ENCODE results near the gene PDGFA. TPM values are rescaled to one million over a fixed set of nuclear protein-coding genes. Genes with fewer than 3 reads are reported as not detected.

Gene PDGFA
- total RNA-seq, 2 experiments from 2014 or later, result not detected

DNA sequence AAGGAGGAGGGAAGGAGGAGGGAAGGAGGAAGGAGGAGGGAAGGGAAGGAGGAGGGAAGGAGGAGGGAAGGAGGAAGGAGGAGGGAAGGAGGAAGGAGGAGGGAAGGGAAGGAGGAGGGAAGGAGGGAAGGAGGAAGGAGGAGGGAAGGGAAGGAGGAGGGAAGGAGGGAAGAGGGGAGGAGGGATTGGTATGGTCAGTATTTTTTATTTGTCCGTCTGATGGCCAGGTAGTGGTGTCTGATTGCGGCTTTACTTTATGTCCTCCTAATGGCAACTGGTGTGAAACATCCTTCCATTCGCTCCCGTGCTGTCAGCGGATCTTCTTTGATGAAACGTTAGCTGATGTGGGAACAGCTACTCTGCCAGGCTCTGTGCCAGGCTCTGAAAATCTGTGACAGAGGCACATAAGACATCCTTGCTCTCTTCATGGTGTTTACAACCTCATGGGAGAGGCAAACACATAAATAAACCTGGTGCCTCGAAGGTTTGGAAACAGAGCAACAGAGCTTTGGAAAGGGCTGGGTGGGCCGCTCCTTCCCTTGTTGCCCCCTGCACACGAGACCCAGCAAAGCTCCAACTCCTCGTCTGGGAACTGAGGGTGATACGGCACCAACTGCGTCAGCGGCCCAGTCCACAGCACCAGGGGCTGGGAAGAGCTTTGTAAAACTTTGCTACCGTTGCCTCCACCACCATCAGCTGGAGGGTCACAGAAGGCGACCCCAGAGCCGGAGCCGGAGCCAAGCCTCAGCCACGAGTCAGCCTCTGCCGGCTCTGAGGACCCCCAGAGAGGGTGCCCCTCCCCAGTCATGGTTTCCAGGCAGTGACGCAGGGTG, 40.3 kb downstream of the PDGFA start:
- CTCF ChIA-PET (ENCODE audit: unreplicated experiment), result no interaction called here
- no peak overlapping the region for H3K4me3 ChIP-seq (ENCODE audit: low read depth, low read length, poor library complexity, severe bottlenecking)
- no peak overlapping the region for H3K4me2 ChIP-seq (ENCODE audit: low read length)
- H2AFZ ChIP-seq (ENCODE audit: low read length), result no peak overlapping the region
- no peaks in the 10 kb centered on the region for H3K9me3 ChIP-seq (ENCODE audit: low read length)
- intact Hi-C loops (cut with micrococcal nuclease; ENCODE audit: unreplicated experiment), result no loop called here
- DNase-seq (ENCODE audit: low spot score), result no peak
- TF ChIP-seq EZH2phosphoT487 (IDR thresholded peaks at IDR 0.05; ENCODE audit: borderline replicate concordance, low read depth, low read length), result no peak
- TF ChIP-seq, protein P1, sequence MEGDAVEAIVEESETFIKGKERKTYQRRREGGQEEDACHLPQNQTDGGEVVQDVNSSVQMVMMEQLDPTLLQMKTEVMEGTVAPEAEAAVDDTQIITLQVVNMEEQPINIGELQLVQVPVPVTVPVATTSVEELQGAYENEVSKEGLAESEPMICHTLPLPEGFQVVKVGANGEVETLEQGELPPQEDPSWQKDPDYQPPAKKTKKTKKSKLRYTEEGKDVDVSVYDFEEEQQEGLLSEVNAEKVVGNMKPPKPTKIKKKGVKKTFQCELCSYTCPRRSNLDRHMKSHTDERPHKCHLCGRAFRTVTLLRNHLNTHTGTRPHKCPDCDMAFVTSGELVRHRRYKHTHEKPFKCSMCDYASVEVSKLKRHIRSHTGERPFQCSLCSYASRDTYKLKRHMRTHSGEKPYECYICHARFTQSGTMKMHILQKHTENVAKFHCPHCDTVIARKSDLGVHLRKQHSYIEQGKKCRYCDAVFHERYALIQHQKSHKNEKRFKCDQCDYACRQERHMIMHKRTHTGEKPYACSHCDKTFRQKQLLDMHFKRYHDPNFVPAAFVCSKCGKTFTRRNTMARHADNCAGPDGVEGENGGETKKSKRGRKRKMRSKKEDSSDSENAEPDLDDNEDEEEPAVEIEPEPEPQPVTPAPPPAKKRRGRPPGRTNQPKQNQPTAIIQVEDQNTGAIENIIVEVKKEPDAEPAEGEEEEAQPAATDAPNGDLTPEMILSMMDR (conservative IDR thresholded peaks at IDR 0.05; ENCODE audit: low read length), result no peak
- no peak overlapping the region for H3K27ac ChIP-seq (ENCODE audit: low read depth, low read length, poor library complexity, severe bottlenecking)
- H3K9me2 ChIP-seq (ENCODE audit: insufficient read depth, low read length), result no peaks in the 10 kb centered on the region
- no peaks in the 10 kb centered on the region for H3K36me3 ChIP-seq (ENCODE audit: insufficient read depth, low read length)
- H3K4me1 ChIP-seq (ENCODE audit: insufficient read depth, low read length, poor library complexity, severe bottlenecking), result no peaks in the 10 kb centered on the region
- H3K79me2 ChIP-seq (ENCODE audit: insufficient read depth, low read depth, low read length), result no peaks in the 10 kb centered on the region
- POLR2A ChIA-PET, result no interaction called here
- H4K20me1 ChIP-seq (ENCODE audit: insufficient read depth, low read length), result no peaks in the 10 kb centered on the region
- no TSS peak for BruUV-seq (replicated peaks)

GRCh38 chr7:477626-478220, 41.9 kb downstream of the PDGFA start:
- no peak for TF ChIP-seq EZH2phosphoT487 (IDR thresholded peaks at IDR 0.05; ENCODE audit: borderline replicate concordance, low read depth, low read length)
- TF ChIP-seq, protein P1 (conservative IDR thresholded peaks at IDR 0.05; ENCODE audit: low read length), result no peak
- H3K9me3 ChIP-seq (ENCODE audit: low read length), result no peaks in the 10 kb centered on the region
- H3K27ac ChIP-seq (ENCODE audit: low read depth, low read length, poor library complexity, severe bottlenecking), result no peak overlapping the region
- no peaks in the 10 kb centered on the region for H3K79me2 ChIP-seq (ENCODE audit: insufficient read depth, low read depth, low read length)
- ChIA-PET CTCF (ENCODE audit: unreplicated experiment) (no interaction called here), POLR2A (no interaction called here)
- H3K9me2 ChIP-seq (ENCODE audit: insufficient read depth, low read length), result no peaks in the 10 kb centered on the region
- H3K36me3 ChIP-seq (ENCODE audit: insufficient read depth, low read length), result no peaks in the 10 kb centered on the region
- H3K4me2 ChIP-seq (ENCODE audit: low read length), result no peak overlapping the region
- no peak overlapping the region for H2AFZ ChIP-seq (ENCODE audit: low read length)
- DNase-seq (ENCODE audit: low spot score), result no peak
- BruUV-seq (replicated peaks), result no TSS peak
- intact Hi-C loops (cut with micrococcal nuclease; ENCODE audit: unreplicated experiment), result no loop called here
- no peaks in the 10 kb centered on the region for H3K4me1 ChIP-seq (ENCODE audit: insufficient read depth, low read length, poor library complexity, severe bottlenecking)
- no peak overlapping the region for H3K4me3 ChIP-seq (ENCODE audit: low read depth, low read length, poor library complexity, severe bottlenecking)
- H4K20me1 ChIP-seq (ENCODE audit: insufficient read depth, low read length), result no peaks in the 10 kb centered on the region
